NCI-H69 (cell line): ENCODE results near the gene TIMM17A.
A peak's percentile ranks its signal among the peaks of the same experiment; 100 is the strongest.

ENCODE experiments used
- DNase-seq: peaks from one replicate; lab custom pipeline; 2025; lab: John Stamatoyannopoulos, UW

TIMM17A gene

DNA sequence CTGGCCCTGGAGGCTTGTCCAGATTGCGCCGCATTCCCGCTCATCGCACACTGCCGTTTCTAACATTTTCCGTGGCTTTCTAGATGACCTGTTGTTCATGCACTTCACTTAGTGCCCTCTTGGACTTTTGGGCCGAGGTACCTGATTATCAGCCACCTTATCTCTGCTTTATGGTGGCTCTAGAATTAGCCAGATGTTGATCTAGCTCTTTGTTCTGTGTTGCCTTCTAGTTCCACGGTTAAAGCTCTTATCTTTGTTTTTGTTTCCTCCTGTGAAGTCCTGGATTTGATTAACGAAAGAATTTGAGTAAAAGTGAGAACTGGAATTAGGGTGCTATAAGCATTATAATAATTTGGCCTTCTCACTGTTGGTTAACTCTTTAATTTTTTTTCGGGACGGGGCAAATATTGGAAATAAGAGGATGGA is 28.1 kb downstream of the TIMM17A start:
- no peak for DNase-seq

DNA sequence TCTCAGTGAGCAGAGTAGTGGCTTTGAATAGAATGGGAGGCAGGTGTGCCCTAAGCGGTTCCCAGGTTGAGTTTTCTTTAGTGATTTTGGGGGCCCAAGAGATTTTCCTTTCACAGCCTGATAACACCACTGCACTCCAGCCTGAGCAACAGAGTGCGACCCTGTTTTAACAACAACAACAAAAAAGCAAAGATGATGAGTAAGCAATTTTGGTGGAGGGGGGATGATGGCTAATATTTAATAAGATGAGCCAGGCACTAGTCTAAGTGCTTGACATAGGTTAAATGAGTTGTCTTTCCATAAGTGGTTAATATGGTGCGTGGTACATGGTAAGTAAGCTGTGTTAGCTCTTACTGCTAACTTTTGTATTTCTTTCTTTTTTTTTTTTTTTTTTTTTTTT is 29.1 kb downstream of the TIMM17A start:
- DNase-seq: no peak

DNA sequence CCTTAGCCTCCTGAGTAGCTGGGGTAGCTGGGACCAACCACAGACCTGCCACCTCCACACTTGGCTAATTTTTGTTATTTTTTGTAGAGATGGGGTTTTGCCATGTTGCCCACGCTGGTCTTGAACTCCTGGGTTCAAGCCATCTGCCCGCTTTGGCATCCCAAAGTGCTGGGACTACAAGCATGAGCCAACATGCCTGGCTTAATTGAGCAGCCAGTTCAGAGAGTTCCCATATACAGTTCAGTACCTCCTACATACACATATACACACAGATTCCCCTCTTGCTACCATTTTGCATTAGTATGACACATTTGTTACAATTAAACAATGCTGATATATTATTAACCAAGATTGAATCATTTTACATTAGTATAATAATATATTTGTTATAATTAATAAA is 30.1 kb downstream of the TIMM17A start:
- DNase-seq: no peak

DNA sequence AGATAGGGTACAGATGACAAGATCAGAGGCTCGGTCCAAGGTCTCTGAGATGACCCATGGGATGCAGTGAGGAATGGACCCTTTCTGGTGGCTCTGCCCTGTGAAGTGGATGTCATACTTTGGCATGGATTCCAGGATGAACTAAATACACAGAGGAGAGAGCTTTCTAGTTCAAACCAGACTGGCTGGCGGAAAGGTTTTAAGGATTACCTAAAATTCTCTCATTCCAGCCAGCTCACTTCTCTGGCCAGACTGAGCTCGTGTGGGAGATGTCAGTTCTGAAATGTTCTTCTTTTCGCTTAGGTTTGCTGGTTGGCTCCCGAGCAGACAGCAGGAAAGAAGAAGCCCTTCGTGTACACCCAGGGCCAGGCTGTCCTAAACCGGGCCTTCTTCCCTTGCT is 33.3 kb downstream of the TIMM17A start:
- no peak for DNase-seq

DNA sequence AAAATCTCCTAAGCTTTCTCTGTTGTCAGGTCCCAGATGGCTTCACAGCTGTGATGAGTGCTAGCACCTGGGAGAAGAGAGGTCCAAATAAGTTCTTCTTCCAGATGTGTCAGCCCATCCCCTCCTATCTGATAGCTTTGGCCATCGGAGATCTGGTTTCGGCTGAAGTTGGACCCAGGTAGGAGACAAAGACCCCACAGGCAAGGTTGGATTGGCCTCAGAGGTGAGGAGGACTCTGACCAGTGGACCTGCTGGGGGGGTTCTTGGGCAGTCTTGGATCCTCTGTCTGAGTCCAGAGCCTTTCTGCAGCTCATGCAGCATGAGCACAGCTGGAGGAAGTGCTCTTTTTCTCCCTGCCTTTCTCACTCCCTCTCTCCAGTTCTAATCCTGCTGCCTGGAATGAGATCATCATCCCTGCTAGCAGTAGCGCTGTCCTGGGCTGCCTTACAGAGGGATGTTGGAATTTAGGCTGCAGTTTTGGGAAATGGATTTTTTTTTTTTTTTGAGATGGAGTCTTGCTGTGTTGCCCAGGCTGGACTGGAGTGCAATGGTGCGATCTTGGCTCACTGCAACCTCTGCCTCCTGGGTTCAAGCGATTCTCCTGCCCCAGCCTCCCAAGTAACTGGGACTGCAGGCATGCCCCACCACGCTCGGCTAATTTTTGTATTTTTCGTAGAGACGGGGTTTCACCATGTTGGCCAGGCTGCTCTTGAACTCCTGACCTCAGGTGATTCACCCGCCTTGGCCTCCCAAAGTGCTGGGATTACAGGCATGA is 34.2 kb downstream of the TIMM17A start:
- no peak for DNase-seq

DNA sequence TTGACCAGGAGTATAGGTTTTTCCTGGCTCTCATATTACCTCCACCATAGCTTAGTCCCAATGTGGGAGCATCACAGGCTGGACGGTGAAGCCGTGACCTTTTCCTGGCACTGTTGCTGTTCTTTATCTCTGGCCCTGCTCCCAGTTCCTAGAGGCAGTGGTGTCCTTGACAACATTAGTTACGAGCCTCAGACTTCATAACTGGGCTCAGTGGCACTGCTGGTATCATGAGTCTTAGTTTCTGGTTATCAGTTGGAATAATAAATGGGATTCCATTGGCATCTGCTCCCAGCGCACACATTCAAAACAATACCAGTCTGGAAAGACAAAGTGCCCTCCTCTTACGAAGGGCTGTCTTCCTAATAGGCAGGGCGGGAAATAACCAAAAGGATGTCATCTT is 35.1 kb downstream of the TIMM17A start:
- no peak for DNase-seq

DNA sequence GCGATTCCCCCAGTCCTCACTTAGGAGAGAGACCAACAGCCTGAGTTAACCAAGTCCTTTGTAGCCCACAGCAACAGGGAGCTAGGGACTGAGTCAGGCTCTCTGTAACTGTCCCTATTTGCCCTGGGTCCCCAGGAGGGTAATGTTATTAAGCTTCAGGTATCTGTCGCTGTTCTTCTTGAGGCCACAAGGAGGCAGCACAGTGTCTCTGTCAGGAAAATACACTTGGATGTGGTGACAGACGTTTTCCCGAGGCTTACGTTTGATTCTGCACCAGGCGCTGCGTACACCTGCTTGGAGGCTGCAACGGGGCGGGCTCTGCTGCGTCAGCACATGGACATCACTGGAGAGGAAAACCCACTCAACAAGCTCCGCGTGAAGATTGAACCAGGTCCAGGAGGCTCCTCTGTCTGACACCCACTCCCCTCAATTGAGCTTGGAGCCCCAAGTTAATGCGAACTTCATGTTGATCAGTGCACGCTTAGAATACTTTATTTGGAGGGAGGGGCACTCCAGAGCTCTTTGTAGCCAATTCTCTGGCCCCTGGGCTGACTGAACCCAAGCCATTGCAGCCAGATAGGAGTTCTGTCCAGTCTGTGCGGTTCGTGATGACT is 44.4 kb downstream of the TIMM17A start:
- peak; percentile 81 for DNase-seq

DNA sequence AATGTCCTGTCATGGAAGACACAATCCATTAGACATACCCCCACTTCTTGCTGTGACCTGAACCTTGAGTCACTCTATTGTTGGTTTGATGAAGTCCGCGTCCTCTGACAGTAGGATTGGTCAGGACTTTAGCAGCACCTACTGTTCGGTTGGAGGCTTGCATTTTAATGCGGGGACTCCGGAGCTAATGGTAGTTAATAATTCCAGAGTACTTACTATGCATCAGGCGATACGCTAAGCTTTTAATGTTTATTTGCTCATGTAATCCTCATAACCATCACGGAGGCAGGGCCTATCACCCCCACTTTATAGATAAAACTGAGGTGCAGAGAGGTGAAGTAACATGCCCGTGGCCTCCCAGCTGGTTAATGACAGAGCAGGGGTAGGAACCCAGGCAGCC is 47.2 kb downstream of the TIMM17A start:
- no peak for DNase-seq

DNA sequence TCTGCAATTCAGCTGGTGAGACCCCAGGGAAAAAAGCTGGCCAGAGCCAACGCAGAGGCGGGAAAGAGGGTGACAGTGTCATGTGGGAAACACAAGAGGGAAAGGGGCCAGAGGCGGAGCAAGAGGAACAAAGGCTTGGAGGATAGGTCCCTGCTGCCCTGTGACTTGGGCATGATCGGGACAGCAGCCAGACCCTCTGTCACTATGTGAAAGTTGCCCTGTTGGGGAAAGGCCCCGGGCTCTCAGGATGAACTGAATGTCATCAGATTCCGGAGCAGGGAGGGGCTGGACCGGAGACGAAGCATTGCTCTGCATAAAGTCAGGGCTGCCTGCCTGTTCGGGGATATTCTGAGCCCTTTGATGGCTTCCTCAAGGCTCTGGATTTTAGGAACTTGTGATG is 49.4 kb downstream of the TIMM17A start:
- DNase-seq: no peak

DNA sequence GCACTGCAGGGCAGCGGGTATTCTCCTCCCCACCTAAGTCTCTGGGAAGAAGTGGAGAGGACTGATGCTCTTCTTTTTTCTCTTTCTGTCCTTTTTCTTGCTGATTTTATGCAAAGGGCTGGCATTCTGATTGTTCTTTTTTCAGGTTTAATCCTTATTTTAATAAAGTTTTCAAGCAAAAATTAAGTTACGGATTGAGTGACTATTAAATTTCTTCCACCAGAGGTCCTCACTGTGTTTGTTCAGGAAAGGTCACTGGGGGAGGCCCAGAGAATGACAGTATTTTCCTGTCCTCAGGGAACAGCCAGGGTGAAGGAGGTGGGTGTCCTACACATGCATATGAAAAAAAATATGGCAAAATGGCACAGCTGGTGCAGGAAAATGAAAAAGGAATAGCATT is 50.7 kb downstream of the TIMM17A start:
- peak; percentile 50 for DNase-seq

DNA sequence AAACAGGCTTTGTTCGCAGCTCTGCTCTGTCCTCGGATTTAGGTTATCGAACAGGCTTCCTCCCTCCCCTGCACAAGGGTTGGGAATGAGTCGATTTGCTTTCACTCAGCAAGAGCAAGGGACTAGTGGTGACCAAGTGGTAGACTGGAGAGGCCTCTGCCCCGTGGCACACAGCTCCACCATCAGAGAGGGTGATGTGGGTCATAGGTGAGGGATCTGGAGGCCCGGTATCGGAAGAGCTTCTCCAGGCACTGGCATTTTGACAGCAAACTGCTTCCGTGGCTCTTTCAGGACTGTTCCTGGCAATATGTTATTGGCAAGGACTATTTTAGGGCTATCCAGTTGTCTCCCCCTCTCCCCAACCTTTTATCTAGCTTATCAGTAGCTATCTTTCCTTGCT is 52.0 kb downstream of the TIMM17A start:
- DNase-seq: no peak

DNA sequence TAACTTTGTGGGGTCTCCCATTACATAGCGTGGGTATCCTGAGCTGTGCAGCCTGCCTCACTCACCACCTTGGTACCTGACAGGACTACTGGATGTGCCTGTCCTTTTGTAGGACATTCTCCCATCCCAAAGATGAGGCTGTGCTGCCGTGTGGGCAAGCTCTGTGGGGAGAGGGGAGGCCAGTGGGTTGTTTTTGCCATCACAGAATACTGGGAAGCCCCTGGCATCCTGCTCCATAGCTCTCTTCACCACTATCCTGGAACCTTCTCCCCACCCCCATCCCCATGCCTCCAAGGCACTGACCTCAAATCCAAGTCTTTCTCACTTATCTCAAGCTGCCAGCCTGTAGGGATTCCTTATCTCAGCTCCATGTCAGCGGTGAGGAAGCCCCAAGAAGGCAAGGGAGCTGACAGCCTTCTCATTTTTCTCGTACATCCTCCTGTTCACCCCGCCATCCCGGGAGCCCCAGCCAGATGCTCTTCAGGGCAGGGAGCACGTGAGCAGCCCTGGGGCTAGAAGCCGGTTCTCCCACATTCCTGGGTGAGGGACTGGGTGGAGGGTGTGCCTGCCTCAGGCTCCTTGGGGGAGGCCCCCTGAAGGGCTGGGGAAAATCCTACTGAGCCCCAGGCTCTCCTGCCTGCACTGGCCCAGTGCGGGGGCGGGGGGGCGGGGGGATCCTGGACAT is 52.6 kb downstream of the TIMM17A start:
- peak; percentile 50 for DNase-seq

DNA sequence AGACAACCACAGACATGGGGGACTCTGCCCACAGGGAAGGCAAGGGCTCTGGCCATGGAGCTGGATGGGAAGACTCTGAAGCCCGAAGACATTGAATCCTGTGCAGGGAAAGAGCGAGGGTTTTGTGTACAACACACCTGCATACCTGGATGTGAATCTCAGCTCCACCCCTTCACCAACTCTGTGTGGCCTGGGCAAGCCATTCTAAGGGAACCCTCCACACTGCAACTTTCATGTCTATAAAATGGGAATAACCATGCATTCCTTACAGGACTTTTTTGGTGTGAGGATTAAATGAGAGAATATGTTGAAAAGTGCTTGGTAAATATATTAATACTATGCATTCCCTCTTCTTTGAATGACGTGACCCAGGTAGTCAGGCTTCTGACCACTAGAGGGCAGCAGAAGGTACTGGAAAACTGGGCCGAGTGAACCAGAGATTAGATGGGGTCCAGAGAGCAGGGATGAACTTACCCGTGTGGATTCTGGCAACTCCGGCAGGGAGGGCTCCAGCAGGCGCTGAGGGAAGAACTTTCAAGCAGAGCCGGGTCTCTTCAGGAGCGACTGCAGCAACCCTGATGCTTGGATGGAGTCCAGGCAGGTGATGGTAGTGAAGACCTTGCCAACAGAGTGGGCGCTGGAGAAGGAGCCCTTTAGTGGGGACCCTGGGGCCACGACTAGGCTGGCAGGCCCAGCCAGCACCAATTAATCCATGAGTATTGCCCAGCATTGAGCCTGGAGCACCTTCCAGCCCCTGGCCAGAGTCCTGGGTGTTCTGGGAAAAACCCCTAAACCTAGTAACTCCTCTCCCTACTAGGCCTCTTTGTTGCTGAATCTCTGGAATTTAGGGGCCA is 54.2 kb downstream of the TIMM17A start:
- DNase-seq: peak; percentile 95

DNA sequence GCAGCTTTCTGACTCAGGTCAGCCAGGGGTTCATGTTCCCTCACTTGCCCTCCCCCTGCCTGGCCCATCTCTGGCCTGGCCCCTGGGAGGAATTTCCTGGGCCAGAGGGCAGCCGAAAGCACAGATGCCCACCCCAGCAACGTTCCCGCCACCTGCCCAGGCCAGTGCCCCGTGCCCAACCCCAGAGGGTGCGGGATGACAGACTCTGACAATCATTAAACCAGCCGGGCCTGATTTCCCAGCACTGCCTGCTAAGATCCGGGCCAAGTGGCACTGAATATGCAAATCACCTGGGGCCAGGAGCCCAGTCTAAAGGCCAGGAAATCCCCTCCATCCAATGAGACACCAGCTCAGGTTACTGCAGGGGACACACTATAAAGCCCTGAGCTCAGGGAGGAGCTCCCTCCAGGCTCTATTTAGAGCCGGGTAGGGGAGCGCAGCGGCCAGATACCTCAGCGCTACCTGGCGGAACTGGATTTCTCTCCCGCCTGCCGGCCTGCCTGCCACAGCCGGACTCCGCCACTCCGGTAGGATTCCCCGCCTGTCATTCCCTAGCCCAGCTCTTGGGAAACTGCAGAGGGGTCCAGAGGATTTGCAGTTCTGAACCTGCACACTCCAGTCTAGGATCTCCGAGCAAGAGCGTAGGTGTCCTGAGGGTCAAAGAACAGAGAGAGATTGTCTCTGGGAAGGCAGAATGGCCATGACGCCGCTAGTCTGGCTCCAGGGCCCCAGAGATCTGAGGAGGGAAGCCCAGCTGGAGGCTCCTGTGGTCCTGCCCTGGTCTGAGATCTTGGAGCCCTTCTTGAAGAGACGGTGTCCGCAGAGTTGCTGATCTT is 55.1 kb downstream of the TIMM17A start, which contains the start of gene ELF3:
ELF3 (plus strand) TSS at position 408 of the 836 bp plus-strand sequence. CDS start 550 bp downstream, outside the sequence.
- peak; percentile 99 for DNase-seq

DNA sequence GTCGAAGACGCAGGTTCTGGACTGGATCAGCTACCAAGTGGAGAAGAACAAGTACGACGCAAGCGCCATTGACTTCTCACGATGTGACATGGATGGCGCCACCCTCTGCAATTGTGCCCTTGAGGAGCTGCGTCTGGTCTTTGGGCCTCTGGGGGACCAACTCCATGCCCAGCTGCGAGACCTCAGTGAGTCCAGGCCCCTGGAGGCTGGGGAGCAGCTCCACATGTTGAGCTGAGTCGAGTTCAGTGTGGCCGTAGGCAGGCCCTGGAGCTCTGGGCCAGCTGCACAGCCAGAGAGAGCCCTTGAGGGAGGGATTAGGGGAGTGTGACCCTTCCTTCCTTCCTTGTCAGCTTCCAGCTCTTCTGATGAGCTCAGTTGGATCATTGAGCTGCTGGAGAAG is 56.7 kb downstream of the TIMM17A start:
- DNase-seq: peak; percentile 54

DNA sequence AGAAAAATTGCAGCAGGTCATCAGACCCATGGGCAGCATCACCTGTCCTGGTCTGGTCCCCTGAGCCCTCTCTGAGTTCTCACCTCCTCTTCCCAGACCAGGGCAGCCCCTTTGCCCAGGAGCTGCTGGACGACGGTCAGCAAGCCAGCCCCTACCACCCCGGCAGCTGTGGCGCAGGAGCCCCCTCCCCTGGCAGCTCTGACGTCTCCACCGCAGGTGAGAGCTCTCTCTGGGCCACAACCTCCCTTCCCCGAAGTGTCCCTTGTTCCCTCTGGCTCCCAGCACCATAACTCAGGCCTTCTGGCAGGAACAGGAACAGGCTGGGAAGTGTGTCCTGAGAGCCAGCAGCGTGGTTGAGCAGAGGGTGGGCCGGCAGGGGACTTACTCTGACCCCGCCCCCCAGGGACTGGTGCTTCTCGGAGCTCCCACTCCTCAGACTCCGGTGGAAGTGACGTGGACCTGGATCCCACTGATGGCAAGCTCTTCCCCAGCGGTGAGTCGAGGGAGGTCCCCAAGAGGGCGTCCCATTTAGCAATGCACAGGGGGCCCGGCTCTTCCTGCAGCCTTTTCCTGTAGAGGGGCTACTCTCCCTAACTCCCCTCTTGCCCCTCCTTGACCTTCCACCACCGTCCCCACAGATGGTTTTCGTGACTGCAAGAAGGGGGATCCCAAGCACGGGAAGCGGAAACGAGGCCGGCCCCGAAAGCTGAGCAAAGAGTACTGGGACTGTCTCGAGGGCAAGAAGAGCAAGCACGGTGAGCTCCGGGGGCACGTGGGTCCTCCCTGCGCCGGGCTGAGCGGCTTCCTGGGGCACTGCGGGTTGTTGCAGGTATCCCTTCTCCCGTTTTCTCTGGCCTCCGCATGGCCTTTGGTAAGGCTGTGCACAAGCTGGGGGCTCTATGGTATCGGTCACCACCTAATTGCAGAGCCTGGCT is 57.5 kb downstream of the TIMM17A start:
- DNase-seq: no peak

DNA sequence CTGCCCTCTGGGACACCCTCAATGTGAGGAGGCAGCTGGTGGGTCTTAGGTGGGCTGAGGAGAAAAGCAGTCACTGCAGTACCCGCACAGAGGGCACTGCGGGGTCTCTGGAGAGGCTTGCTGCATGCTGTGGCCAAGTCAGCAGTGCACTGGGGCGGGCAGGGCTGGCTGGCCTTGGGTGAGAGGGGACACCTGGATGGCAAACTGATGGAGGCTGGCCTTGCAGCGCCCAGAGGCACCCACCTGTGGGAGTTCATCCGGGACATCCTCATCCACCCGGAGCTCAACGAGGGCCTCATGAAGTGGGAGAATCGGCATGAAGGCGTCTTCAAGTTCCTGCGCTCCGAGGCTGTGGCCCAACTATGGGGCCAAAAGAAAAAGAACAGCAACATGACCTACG is 58.3 kb downstream of the TIMM17A start:
- no peak for DNase-seq

DNA sequence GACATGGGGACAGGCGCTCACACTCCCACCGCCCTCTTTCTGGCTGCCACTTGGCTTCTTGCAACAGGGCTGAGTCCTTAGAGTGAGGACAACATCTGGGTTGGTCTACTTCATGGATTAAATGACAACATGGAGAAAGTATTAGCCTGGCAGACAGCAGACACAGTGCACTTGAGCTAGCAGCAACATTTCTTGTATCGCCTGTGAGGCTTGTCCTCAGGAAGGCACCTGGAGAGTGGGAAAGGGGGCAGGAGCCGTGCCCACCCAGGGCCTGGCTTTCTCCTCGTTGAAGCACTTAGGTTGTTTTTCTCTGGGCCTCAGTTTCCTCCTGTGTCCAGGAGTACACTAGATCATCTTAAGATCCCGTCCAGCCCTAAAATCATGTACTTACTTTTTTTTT is 58.8 kb downstream of the TIMM17A start:
- DNase-seq: no peak

DNA sequence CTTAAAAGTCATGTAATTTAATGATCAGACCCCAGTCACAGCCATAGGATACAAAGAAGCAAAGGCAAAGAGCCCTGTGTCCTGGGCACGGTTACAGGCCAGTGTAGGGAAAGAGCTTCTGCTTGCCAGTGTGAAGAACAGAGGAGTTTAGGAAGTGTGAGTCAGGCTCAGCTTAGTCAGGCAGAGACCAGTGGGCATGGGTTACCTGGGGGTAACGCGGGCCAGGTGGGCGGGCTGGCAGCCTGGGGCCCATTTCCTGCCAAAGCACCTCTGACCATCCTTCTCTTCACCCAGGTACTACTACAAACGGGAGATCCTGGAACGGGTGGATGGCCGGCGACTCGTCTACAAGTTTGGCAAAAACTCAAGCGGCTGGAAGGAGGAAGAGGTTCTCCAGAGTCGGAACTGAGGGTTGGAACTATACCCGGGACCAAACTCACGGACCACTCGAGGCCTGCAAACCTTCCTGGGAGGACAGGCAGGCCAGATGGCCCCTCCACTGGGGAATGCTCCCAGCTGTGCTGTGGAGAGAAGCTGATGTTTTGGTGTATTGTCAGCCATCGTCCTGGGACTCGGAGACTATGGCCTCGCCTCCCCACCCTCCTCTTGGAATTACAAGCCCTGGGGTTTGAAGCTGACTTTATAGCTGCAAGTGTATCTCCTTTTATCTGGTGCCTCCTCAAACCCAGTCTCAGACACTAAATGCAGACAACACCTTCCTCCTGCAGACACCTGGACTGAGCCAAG is 59.8 kb downstream of the TIMM17A start:
- DNase-seq: peak; percentile 53

DNA sequence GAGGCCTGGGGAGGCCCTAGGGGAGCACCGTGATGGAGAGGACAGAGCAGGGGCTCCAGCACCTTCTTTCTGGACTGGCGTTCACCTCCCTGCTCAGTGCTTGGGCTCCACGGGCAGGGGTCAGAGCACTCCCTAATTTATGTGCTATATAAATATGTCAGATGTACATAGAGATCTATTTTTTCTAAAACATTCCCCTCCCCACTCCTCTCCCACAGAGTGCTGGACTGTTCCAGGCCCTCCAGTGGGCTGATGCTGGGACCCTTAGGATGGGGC is 60.3 kb downstream of the TIMM17A start:
- DNase-seq: no peak
